ENCODE measurements around the gene GAA.

The GAA gene

GRCh38 chr17:80119271-80119791 is 17.9 kb downstream of the GAA start:
- no peak for DNase-seq

- DNase-seq = no peak
Observed at GRCh38 chr17:80119839-80120238, 18.5 kb downstream of the GAA start.

- no peak for DNase-seq
Observed at GRCh38 chr17:80122026-80122575, 20.7 kb downstream of the GAA start.

GRCh38 chr17:80122926-80123505 is 21.6 kb downstream of the GAA start:
- no peak for DNase-seq

- DNase-seq = no peak
Observed at GRCh38 chr17:80123791-80124190, 22.4 kb downstream of the GAA start.

GRCh38 chr17:80124351-80124981 is 23.1 kb downstream of the GAA start:
- no peak for DNase-seq

- DNase-seq = no peak
Observed at GRCh38 chr17:80125656-80126448, 24.5 kb downstream of the GAA start.

- no peak for DNase-seq
Observed at GRCh38 chr17:80126449-80126715, 25.0 kb downstream of the GAA start.

GRCh38 chr17:80129006-80129565 is 27.7 kb downstream of the GAA start:
- DNase-seq = no peak

- no peak for DNase-seq
Observed at GRCh38 chr17:80130992-80131391, 29.6 kb downstream of the GAA start.

- no peak for DNase-seq
Observed at GRCh38 chr17:80132906-80133625, 31.7 kb downstream of the GAA start.

- no peak for DNase-seq
Observed at GRCh38 chr17:80133626-80133970, 32.2 kb downstream of the GAA start.

- DNase-seq = no peak
Observed at GRCh38 chr17:80137131-80137530, 35.8 kb downstream of the GAA start.

- DNase-seq = no peak
Observed at GRCh38 chr17:80138856-80139426, 37.6 kb downstream of the GAA start.

GRCh38 chr17:80141463-80142165 is 40.2 kb downstream of the GAA start:
- DNase-seq = no peak

GRCh38 chr17:80142929-80143328 is 41.5 kb downstream of the GAA start:
- no peak for DNase-seq

GRCh38 chr17:80145076-80146075 is 44.0 kb downstream of the GAA start:
- no peak for DNase-seq

GRCh38 chr17:80146121-80147034 is 45.0 kb downstream of the GAA start:
- DNase-seq = peak; percentile 10

GRCh38 chr17:80147035-80147822 is 45.8 kb downstream of the GAA start, which contains the start of gene EIF4A3:
Gene EIF4A3, minus strand, starts transcription at chr17:80147128. Its CDS starts 167 bp downstream, at chr17:80146961.
- DNase-seq = peak; percentile 92
